ENCODE data around the gene MACROD2.

- no peak for TF ChIP-seq CTCF (IDR thresholded peaks at IDR 0.05)
- TF ChIP-seq EZH2 (IDR thresholded peaks at IDR 0.05; ENCODE audit: borderline replicate concordance, insufficient read depth, low read depth, low read length, poor library complexity, severe bottlenecking), result no peak
These were observed 2056.7 kb downstream of the MACROD2 start for GRCh38 chr20:16051968-16052367.
